K562 (cell line): ENCODE results near the gene TMEM41B. TPM values are rescaled to one million over a fixed set of nuclear protein-coding genes. Genes with fewer than 3 reads are reported as not detected.

ENCODE experiments used
- ADNP ChIP-seq: fragments of 200-800 bp; sonication (Bioruptor generic); IDR thresholded peaks from 2 replicates; pipeline ENCODE4 v1.6.1; 2016; ENCODE audit warnings: missing genetic modification characterization, missing compliant biosample characterization
- CHD2 ChIP-seq: IDR thresholded peaks from 2 replicates; pipeline ENCODE4 v1.6.1; 2011; ENCODE audit warnings: low read depth, low read length
- FOXK2 ChIP-seq, 2 experiments: fragments of 450-650 bp; IDR thresholded peaks in 1 of 2; conservative IDR thresholded peaks in 1 of 2; 2 replicates each; pipeline ENCODE4 v1.6.1; 2016; ENCODE audit warnings: low read depth in 2 of 2, mild to moderate bottlenecking in 1 of 2
- GMEB1 ChIP-seq: fragments of 250-450 bp; sonication (Bioruptor Pico); IDR thresholded peaks from 2 replicates; pipeline ENCODE4 v1.4.0; 2020; ENCODE audit warnings: mild to moderate bottlenecking
- GTF2E2 ChIP-seq: fragments of 200-800 bp; sonication (Bioruptor generic); IDR thresholded peaks from 2 replicates; pipeline ENCODE4 v1.6.1; 2016; ENCODE audit warnings: missing genetic modification characterization, missing compliant biosample characterization
- LCOR ChIP-seq: sonication (generic); formaldehyde crosslinking; IDR thresholded peaks from 2 replicates; pipeline ENCODE4 v1.8.0; 2022; ENCODE audit warnings: mild to moderate bottlenecking, missing genetic modification reagents
- NR0B1 ChIP-seq: fragments of 450-650 bp; IDR thresholded peaks from one replicate; pipeline ENCODE4 v1.6.1; 2018; ENCODE audit warnings: mild to moderate bottlenecking, moderate library complexity; ENCODE audit not compliant: partially characterized antibody
- PTTG1 ChIP-seq: fragments of 450-650 bp; IDR thresholded peaks from 2 replicates; pipeline ENCODE4 v1.6.1; 2016; ENCODE audit warnings: low read depth, mild to moderate bottlenecking, missing genetic modification characterization, missing compliant biosample characterization
- SRSF3 ChIP-seq: fragments of 200-400 bp; formaldehyde crosslinking; IDR thresholded peaks from 2 replicates; pipeline ENCODE4 v1.6.1; 2016; ENCODE audit warnings: mild to moderate bottlenecking, low read length, moderate library complexity; ENCODE audit not compliant: insufficient read depth
- ZBTB7A ChIP-seq: IDR thresholded peaks from 2 replicates; pipeline ENCODE4 v1.6.1; 2011; ENCODE audit warnings: low read depth, mild to moderate bottlenecking, low read length, moderate library complexity, borderline replicate concordance; ENCODE audit not compliant: control insufficient read depth
- ZNF24 ChIP-seq: fragments of 450-650 bp; IDR thresholded peaks from 2 replicates; pipeline ENCODE4 v1.6.1; 2016
- polyA plus RNA-seq, 8 experiments: library from polyadenylated mRNA; depleted of rRNA in 4 of 8; stranded (reverse) in 5 of 8; unstranded in 3 of 8; fragments of >200 nt; fragmentation: Nextera tagmentation in 2 of 8; fragmentation: Illumina TruSeq in 1 of 8; extraction: Ambion mirVana in 2 of 8; extraction: Trizol in 1 of 8; gene quantifications; 2 replicates each; pipeline versions ENCODE4 v1.2.1 to v1.2.3, GENCODE V29; 2011 to 2014; ENCODE audit warnings: inconsistent platforms in 1 of 8, missing spikeins in 1 of 8
- total RNA-seq, 7 experiments: library from RNA; depleted of rRNA in 6 of 7; stranded (reverse); fragments of >200 nt in 6 of 7; fragmentation: Illumina TruSeq in 2 of 7; extraction: Trizol in 2 of 7; gene quantifications; 2 replicates each; pipeline versions ENCODE4 v1.2.1 to v1.2.3, GENCODE V29; 2011 to 2021; ENCODE audit warnings: low replicate concordance in 1 of 7

TMEM41B gene
- total and polyA plus RNA-seq, 9 of the 15 experiments (the other 6 are each of a cell fraction or from before 2014, with no cell fraction given), result 17.1 to 89.6 (median 48.7) TPM

DNA sequence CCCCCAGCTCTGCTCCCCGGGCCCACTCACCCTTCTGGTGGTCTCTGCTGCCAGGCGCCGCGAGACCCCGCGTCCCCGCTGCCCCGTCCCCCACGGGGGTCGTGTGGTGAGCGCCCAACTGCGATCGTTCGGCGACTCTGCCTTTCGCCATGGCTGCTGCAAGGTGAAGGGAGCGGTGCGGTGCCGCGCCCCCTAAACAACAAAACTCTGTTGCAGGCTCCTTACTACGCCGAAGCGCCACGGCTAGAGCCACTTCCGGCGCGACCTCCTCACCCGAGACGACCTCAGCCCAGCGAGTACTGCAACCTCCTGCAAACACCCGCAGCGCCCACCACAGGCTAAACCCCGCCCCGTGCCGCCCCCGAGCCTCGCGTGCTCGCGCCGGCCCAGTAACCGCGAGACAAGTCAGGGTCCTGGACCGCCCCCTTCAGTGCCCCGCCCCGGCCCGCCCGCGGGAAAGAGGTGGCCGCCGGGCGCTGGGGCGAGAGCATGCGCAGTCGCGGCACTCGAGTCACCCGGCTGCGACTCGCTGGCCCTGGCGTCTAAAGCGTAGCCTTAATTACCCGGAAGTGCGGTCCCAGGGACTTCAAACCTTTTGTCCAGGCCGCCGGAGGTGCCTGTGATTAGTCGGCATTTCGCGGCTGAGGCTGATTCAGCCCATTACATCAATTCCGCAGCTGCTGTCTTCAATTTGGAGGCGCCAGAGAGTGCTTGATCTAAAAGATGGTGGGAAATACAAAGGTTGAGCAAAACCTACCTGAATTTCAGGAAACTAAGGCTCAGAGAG lies at the start of gene TMEM41B (continued):
- TF ChIP-seq ADNP (tag) (no peak), SRSF3 (0 out of 2 replicates have a peak, but pooled peaks have one; percentile 86), FOXK2 (conservative IDR thresholded peaks at IDR 0.05 in 1 of 2, IDR thresholded peaks at IDR 0.05 in 1 of 2; ENCODE audit: low read depth in 2 of 2) (peak; percentile 64 to 70; a peak in 3 of 4 replicates), CHD2 (peak; percentile 95), LCOR (CRISPR knock-in tag) (peak; percentile 90), GMEB1 (CRISPR knock-in tag) (peak; percentile 71), NR0B1 (no peak), ZBTB7A (peak; percentile 93; the same call in 1 of the 2 replicates), ZNF24 (no peak), GTF2E2 (peak; percentile 15; the same call in 1 of the 2 replicates), PTTG1 (no peak)
- TF ChIP-seq, all 486 proteins: peak for 150
